AG09319 (cell line): ENCODE measurements around the gene CLMN.

Experiments used
- DNase-seq: peaks from one replicate; pipeline ENCODE4 v3.0.0-alpha.2; 2010; ENCODE audit warnings: low read depth; ENCODE audit errors: extremely low read depth
- TF ChIP-seq, protein P1 (sequence below): IDR thresholded peaks from 2 replicates; pipeline ENCODE4 v1.5.1; 2011; ENCODE audit warnings: low read depth, mild to moderate bottlenecking, inconsistent platforms, low read length, moderate library complexity

CLMN gene

DNA sequence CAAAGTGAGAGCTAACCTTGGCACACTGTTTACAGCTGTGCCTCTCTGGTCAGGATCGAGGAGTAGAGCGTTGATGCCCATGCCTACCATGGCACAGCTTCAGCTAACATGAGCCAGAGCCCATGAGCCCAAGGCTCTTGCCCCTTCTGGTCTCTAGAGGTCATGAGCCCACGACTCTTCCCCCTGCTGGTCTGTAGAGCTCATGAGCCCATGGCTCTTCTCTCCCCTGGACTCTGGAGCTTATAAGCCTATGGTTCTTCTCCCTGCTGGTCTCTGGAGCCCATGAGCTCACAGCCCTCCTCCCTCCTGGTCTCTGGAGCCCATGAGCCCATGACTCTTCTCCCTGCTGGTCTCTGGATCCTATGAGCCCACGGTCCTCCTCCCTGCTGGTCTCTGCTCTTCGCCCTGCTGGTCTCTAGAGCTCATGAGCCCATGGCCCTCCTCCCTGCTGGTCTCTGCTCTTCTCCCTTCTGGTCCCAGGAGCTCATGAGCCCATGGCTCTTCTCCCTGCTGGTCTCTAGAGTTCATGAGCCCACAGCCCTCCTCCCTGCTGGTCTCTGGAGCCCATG is 16.6 kb upstream of the CLMN start:
- TF ChIP-seq, protein P1, sequence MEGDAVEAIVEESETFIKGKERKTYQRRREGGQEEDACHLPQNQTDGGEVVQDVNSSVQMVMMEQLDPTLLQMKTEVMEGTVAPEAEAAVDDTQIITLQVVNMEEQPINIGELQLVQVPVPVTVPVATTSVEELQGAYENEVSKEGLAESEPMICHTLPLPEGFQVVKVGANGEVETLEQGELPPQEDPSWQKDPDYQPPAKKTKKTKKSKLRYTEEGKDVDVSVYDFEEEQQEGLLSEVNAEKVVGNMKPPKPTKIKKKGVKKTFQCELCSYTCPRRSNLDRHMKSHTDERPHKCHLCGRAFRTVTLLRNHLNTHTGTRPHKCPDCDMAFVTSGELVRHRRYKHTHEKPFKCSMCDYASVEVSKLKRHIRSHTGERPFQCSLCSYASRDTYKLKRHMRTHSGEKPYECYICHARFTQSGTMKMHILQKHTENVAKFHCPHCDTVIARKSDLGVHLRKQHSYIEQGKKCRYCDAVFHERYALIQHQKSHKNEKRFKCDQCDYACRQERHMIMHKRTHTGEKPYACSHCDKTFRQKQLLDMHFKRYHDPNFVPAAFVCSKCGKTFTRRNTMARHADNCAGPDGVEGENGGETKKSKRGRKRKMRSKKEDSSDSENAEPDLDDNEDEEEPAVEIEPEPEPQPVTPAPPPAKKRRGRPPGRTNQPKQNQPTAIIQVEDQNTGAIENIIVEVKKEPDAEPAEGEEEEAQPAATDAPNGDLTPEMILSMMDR, result no peak
- DNase-seq, result no peak

DNA sequence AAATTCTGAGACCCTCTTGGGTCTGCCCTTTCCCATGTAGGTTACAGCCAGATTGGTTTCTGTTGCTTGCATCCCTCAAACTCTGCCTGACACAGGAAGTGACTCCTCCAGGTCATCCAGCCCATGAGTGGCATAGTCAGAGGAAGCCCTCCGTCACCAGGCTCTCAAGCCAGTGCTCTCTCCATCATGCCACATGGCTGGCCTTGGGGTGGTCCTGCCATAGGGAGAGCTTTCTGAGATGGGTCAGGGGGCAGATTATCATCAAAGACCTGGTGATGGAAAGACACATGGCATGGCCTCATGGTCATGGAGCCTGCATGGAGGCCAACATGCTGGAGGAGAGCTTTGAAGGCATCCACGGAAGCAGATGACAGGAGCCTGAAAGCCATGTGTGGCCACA is 15.4 kb upstream of the CLMN start:
- TF ChIP-seq, protein P1, result no peak
- no peak for DNase-seq

GRCh38 chr14:95334044-95334443 is 14.3 kb upstream of the CLMN start:
- no peak for DNase-seq
- TF ChIP-seq, protein P1, result no peak

- TF ChIP-seq, protein P1, result no peak
- DNase-seq, result no peak
Measured at GRCh38 chr14:95332641-95333040, 12.9 kb upstream of the CLMN start.

DNA sequence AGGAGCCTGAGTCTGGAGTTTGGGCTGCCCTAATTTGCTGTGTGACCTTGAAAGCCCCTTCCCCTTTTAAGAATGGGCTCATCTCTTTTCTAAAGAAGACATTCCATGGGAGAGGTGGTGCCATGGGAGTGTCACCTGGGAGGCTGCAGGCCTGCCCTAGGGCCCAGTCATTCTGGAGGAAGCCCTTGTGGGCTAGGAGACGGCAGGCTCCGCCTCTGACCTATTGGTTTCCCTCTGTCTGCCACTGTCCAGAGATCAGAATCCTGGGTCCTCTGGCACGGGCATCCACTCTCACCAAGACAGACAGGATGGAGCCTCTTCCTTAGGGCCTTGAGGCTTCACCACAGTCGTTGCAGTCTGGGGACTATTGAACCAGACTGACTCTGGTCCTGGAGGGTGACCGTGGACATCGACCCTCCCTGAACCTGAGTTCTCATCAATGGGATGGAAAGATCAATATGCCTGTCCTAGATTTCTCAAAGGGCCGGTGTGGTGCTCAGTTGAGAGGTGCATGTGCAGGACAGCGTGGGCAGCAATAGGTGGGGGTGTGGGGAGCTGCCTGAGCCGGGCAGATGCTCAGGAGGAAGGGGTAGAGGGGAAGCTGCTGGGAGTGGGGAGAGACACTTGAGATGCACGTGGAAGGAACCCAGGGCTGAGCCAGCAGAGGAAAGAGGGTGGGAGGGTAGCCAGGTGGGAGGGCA is 12.2 kb upstream of the CLMN start:
- TF ChIP-seq, protein P1, result no peak
- no peak for DNase-seq

DNA sequence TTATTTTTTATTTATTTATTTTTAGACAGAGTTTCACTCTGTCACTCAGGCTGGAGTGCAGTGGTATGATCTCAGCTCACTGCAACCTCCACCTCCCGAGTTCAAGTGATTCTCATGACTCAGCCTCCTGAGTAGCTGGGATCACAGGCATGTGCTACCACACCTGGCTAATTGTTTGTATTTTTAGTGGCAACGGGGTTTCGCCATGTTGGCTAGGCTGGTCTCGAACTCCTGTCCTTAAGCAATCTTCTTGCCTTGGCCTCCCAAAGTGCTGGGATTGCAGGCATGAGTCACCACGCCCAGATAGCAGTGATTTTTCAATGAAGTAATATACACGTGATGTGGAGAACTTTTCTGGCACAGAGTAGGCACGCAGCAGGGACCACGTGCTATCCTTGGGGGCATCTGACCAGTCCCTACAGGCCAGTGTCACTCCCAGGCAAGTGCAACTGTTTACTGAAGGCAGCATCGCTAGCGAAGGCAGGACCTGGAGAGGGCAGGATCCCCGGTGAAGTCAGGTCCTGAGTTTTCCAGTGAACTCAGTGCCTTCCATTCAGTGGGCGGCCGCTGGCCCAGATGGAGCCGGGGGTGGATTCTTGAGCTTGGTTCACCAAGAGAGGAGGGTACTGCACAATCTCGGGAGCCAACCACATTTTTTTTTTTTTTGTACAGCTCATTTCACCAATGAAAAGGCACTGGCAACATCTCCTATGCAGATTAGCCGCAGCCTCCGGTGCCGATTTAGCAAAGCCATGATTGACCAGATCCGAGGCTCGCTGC is 11.1 kb upstream of the CLMN start:
- DNase-seq, result no peak
- TF ChIP-seq, protein P1, result no peak

DNA sequence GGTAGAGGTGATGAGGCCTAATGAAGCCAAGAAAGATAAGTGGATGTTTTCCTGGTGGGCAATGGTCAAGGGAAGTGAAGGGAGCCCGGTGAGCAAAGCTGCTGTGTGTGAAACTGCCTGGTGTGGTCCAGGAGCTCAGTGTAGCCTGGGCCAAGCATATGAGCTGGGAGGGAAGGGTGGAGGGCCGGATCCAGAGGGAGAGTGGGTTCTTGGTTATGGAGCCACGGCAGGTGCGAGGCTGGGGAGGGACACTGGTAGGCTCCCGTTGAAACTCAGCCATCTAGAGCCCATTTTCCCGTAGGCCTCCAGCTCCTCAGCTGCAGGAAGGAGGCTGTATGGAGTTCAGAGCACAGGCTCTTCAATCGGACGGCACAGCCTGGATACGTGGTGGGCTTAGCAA is 10.2 kb upstream of the CLMN start:
- TF ChIP-seq, protein P1, result no peak
- no peak for DNase-seq
